NB4 (cell line): ENCODE results near the gene MFF.

Source experiments
- CTCF ChIP-seq: IDR thresholded peaks from one replicate; pipeline ENCODE4 v1.5.1; 2012; ENCODE audit warnings: low read depth, low read length
- POLR2A ChIP-seq: IDR thresholded peaks from 2 replicates; pipeline ENCODE4 v1.6.1; 2011; ENCODE audit warnings: mild to moderate bottlenecking; ENCODE audit not compliant: insufficient read length; ENCODE audit errors: extremely low read depth

GRCh38 chr2:227397562-227397961 is 72.5 kb downstream of the MFF start:
- TF ChIP-seq POLR2A = no peak
- no peak for TF ChIP-seq CTCF
